NCI-H146 (cell line): Measurements from ENCODE around the gene COQ8A.

ENCODE experiments used
- DNase-seq: peaks from one replicate; lab custom pipeline; 2025; lab: John Stamatoyannopoulos, UW

COQ8A gene

GRCh38 chr1:226940029-226940805 lies at the start of gene COQ8A:
TSS of gene COQ8A (plus strand) at chr1:226940294. CDS start at chr1:226961386, 21,092 bp downstream.
- DNase-seq, result peak; percentile 100

GRCh38 chr1:226890331-226891108 lies 49.6 kb upstream of the COQ8A start:
- DNase-seq, result no peak

- DNase-seq, result no peak
Observed at GRCh38 chr1:226891346-226891745, 48.7 kb upstream of the COQ8A start.

GRCh38 chr1:226891846-226892523 lies 48.1 kb upstream of the COQ8A start:
- no peak for DNase-seq

- no peak for DNase-seq
Observed at GRCh38 chr1:226892524-226892875, 47.6 kb upstream of the COQ8A start.

- DNase-seq, result no peak
Observed at GRCh38 chr1:226893936-226894335, 46.2 kb upstream of the COQ8A start.

GRCh38 chr1:226894826-226895225 lies 45.3 kb upstream of the COQ8A start:
- no peak for DNase-seq

- no peak for DNase-seq
Observed at GRCh38 chr1:226895644-226896043, 44.5 kb upstream of the COQ8A start.

- DNase-seq, result no peak
Observed at GRCh38 chr1:226898246-226898645, 41.8 kb upstream of the COQ8A start.

GRCh38 chr1:226901421-226901820 lies 38.7 kb upstream of the COQ8A start:
- DNase-seq, result no peak

GRCh38 chr1:226902601-226903000 lies 37.5 kb upstream of the COQ8A start:
- no peak for DNase-seq

- no peak for DNase-seq
Observed at GRCh38 chr1:226903819-226904716, 36.0 kb upstream of the COQ8A start.

GRCh38 chr1:226904772-226905171 lies 35.3 kb upstream of the COQ8A start:
- no peak for DNase-seq

- no peak for DNase-seq
Observed at GRCh38 chr1:226908419-226908818, 31.7 kb upstream of the COQ8A start.

GRCh38 chr1:226908913-226909312 lies 31.2 kb upstream of the COQ8A start:
- no peak for DNase-seq

- DNase-seq, result peak; percentile 87
Observed at GRCh38 chr1:226912587-226913176, 27.4 kb upstream of the COQ8A start.

GRCh38 chr1:226915672-226915995 lies 24.5 kb upstream of the COQ8A start:
- no peak for DNase-seq

GRCh38 chr1:226916497-226916896 lies 23.6 kb upstream of the COQ8A start:
- DNase-seq, result no peak

- DNase-seq, result no peak
Observed at GRCh38 chr1:226919587-226919986, 20.5 kb upstream of the COQ8A start.

GRCh38 chr1:226919995-226920394 lies 20.1 kb upstream of the COQ8A start:
- no peak for DNase-seq

GRCh38 chr1:226920446-226920894 lies 19.6 kb upstream of the COQ8A start:
- DNase-seq, result no peak
